Lower lobe of right lung (tissue), 2 donors: ENCODE data around the gene AHNAK2. TPM values are rescaled to one million over a fixed set of nuclear protein-coding genes. Genes with fewer than 3 reads are reported as not detected.

Experiments used
- ATAC-seq, 2 donors: fragments of 200-7000 bp; cut with Tn5 transposase; one replicate each; pipeline ENCODE4 v1.9.1; 2020 to 2022; ENCODE audit warnings: mild to moderate bottlenecking in 2 of 2, moderate library complexity in 2 of 2
- DNase-seq: peaks from one replicate; pipeline ENCODE4 v3.0.0-alpha.2; 2020
- H3K27ac ChIP-seq: fragments of 200-600 bp; one replicate; pipeline ENCODE4 v1.8.0; 2022
- H3K27me3 ChIP-seq: fragments of 200-600 bp; one replicate; pipeline ENCODE4 v1.8.0; 2022; ENCODE audit warnings: low read depth
- H3K36me3 ChIP-seq: fragments of 200-600 bp; one replicate; pipeline ENCODE4 v1.8.0; 2022; ENCODE audit warnings: mild to moderate bottlenecking
- H3K4me1 ChIP-seq: fragments of 200-600 bp; one replicate; pipeline ENCODE4 v1.8.0; 2022
- H3K4me3 ChIP-seq: fragments of 200-600 bp; one replicate; pipeline ENCODE4 v1.8.0; 2022; ENCODE audit warnings: mild to moderate bottlenecking
- H3K9me3 ChIP-seq: fragments of 200-600 bp; one replicate; pipeline ENCODE4 v1.8.0; 2022
- CTCF ChIP-seq: fragments of 200-600 bp; IDR thresholded peaks from one replicate; pipeline ENCODE4 v1.8.0; 2022; ENCODE audit warnings: antibody characterized with exemption, mild to moderate bottlenecking
- intact Hi-C: fragments of 100-400 bp; cut with DNase I; formaldehyde crosslinking; loops from one replicate; pipeline ENCODE4 v1.11.0; 2022
- total RNA-seq: library from RNA; stranded (reverse); fragmentation: NEBNext Ultra II Directional; extraction: Animal tissue kit (Norgen Biotek cat#: 25700); gene quantifications from one replicate; pipeline ENCODE4 v1.2.1, GENCODE V29; 2021
- donor health status: DM: no; HTN: yes; CAD: no; lungs with severe emphysema.

Gene AHNAK2
- total RNA-seq, 1 donor from 2014 or later = 10.8 TPM

GRCh38 chr14:105014032-105014431 lies 35.9 kb upstream of the AHNAK2 start:
- Histone ChIP-seq H3K27ac (no peak overlapping the region), H3K4me3 (no peak overlapping the region), H3K4me1 (peaks cover 6% of the 10 kb centered on the region), H3K36me3 (peaks cover 26% of the 10 kb centered on the region), H3K27me3 (no peaks in the 10 kb centered on the region), H3K9me3 (no peaks in the 10 kb centered on the region)
- DNase-seq (no peak), ATAC-seq (no peak)
- intact Hi-C loops = no loop called here
- TF ChIP-seq CTCF = no peak

- Histone ChIP-seq H3K27ac (no peak overlapping the region), H3K27me3 (no peaks in the 10 kb centered on the region), H3K4me3 (no peak overlapping the region), H3K4me1 (peaks cover 4% of the 10 kb centered on the region), H3K9me3 (no peaks in the 10 kb centered on the region), H3K36me3 (peaks cover 27% of the 10 kb centered on the region)
- DNase-seq (no peak), ATAC-seq (no peak)
- TF ChIP-seq CTCF = no peak
- intact Hi-C loops = no loop called here
Observed at GRCh38 chr14:105013150-105013785, 35.1 kb upstream of the AHNAK2 start.

GRCh38 chr14:105012171-105012985 lies 34.2 kb upstream of the AHNAK2 start:
- no peak overlapping the region for H3K4me3 ChIP-seq
- intact Hi-C loops = no loop called here
- H3K27me3 ChIP-seq = no peaks in the 10 kb centered on the region
- DNase-seq (no peak), ATAC-seq (peak; percentile 60 to 65)
- H3K4me1 ChIP-seq = peaks cover 4% of the 10 kb centered on the region
- H3K36me3 ChIP-seq = peaks cover 35% of the 10 kb centered on the region
- no peak overlapping the region for H3K27ac ChIP-seq
- peak; percentile 30 for TF ChIP-seq CTCF
- no peaks in the 10 kb centered on the region for H3K9me3 ChIP-seq

GRCh38 chr14:105011312-105011990 lies 33.3 kb upstream of the AHNAK2 start:
- Histone ChIP-seq H3K27me3 (no peaks in the 10 kb centered on the region), H3K27ac (no peak overlapping the region), H3K9me3 (no peaks in the 10 kb centered on the region), H3K4me3 (no peak overlapping the region), H3K36me3 (peaks cover 35% of the 10 kb centered on the region), H3K4me1 (peaks cover 4% of the 10 kb centered on the region)
- no peak for TF ChIP-seq CTCF
- DNase-seq (no peak), ATAC-seq (no peak)
- intact Hi-C loops = no loop called here

GRCh38 chr14:105010891-105011291 lies 32.7 kb upstream of the AHNAK2 start:
- TF ChIP-seq CTCF = no peak
- H3K36me3 ChIP-seq = peaks cover 37% of the 10 kb centered on the region
- peaks cover 1% of the 10 kb centered on the region for H3K4me1 ChIP-seq
- DNase-seq (no peak), ATAC-seq (no peak)
- intact Hi-C loops = no loop called here
- H3K27ac ChIP-seq = no peak overlapping the region
- no peak overlapping the region for H3K4me3 ChIP-seq
- H3K27me3 ChIP-seq = no peaks in the 10 kb centered on the region
- no peaks in the 10 kb centered on the region for H3K9me3 ChIP-seq
